ENCODE measurements around the gene ZNF106.

DNA sequence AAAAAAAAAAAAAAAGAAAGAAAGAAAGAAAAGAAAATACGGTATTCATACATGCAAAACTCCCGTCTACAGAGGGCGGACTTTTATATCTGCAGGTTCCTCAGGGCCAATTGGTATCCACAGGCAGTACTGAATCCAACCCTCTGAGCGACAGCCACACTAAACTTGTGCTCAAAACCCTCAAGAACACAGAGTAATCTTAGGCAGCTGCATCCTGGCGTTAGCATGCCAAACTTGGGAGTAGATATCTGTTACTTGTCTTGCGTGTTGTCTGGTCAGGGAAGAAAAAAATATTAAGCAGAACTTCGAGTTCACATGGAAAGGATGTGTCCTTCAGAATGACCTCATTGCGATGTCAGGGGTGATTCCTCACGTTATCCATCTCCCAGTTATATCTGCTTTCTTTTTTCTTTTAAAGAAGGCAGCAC is 17.3 kb upstream of the ZNF106 start:
- TF ChIP-seq EZH2phosphoT487 (IDR thresholded peaks at IDR 0.05; ENCODE audit: borderline replicate concordance): no peak
- TF ChIP-seq, protein P1, sequence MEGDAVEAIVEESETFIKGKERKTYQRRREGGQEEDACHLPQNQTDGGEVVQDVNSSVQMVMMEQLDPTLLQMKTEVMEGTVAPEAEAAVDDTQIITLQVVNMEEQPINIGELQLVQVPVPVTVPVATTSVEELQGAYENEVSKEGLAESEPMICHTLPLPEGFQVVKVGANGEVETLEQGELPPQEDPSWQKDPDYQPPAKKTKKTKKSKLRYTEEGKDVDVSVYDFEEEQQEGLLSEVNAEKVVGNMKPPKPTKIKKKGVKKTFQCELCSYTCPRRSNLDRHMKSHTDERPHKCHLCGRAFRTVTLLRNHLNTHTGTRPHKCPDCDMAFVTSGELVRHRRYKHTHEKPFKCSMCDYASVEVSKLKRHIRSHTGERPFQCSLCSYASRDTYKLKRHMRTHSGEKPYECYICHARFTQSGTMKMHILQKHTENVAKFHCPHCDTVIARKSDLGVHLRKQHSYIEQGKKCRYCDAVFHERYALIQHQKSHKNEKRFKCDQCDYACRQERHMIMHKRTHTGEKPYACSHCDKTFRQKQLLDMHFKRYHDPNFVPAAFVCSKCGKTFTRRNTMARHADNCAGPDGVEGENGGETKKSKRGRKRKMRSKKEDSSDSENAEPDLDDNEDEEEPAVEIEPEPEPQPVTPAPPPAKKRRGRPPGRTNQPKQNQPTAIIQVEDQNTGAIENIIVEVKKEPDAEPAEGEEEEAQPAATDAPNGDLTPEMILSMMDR (conservative IDR thresholded peaks at IDR 0.05; ENCODE audit: low read length): no peak
